ENCODE data around the gene ABCA6.

The ABCA6 gene

DNA sequence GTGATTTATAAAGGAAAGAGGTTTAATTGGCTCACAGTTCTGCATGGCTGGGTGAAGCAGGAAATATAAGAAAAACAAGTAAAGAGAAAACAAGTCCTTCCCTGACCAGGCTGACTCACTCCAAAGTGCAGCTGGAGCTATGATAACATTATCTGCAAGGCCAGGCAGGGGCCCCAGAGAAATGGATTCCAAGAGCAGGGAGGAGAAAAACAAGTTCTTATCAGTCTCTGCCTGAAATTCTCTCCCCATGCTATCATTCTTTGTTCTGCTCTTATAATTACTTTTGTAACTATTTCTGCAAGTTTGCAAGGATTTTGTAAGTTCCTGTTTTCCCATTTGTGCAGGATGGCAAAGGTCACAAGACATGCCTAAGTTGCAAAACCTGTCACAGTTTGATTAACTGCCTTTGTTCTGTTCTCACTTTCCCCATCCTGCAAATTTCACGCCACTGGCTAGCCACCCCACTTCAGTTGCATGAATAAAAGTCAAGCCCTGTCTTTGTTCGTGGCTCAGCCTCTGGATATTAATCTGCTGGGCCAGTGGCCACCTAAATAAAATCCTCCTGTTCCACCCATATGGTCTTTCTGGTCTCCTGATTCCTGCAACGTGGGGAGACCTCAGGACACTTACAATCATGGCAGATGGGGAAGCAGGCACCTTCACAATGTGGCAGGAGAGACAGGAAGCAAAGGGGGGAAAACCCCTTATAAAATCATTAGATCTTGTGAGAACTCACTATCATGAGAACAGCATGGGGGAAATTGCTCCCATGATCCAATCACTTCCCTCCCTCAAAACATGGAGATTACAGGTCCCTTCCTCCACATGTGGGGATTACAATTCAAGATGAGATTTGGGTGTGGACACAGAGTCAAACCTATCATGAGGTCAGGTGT is 94.1 kb downstream of the ABCA6 start:
- no peak for DNase-seq

DNA sequence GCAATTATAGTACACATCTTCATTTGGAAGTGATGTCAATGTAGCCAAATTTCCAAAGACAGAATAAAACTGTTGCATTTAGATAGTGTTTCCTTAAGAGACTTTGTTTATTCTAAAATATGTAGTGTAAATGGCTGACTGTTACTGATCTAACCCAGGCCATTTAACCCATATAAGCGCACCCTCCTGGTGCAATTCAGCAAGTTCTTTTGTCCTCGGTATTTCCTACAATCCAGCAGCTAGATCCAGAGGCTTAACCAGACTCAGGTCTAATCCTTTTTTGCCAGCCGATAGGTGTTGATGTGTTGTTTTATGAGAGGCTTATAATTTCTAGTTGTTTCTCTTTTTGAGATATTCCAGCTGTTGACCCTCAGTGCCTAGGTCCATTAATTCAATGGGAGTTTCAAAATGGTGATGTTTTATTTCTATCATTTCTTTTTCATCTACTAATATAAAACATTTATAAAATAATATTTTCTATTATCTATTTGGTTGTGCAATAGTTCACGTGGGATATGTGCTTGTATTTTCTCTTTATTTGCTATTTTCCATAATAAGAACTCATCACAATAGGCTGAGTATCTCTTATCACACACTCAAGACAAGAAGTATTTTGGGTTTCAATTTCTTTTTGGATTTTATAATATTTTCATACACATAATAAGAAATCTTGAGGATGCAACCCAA is 95.4 kb downstream of the ABCA6 start:
- DNase-seq: no peak

DNA sequence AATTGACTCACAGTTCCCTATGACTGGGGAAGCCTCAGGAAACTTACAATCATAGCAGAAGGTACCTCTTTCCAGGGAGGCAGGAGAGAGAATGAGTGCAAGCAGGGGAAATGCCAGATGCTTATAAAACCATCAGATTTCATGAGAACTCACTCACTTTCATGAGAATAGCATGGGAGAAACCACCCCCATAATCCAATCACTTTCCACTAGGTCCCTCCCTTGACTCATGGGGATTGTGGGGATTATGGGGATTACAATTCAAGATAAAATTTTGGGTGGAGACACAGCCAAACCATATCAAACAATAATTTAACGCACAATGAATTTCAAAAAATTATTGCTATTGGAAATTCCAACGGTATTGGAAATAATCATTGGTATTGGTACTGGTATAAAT is 96.0 kb downstream of the ABCA6 start:
- no peak for DNase-seq

DNA sequence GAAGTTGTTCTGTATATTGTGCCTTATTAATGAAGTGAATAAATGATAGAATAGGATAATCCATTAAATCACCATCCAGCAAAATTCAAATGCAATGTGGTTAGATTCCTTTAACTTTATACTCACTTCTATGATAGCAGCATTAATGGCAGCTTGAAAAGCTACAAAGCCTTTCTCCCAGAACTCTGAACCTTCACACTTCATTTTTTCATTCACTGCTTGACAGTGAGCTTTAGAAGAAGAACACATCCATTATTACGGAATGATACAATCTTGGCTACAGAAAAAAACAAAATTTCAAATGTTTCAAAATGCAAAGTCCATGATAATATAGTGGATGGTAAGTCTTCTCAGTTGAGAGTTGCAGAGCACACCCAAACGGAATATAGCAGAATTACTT is 97.3 kb downstream of the ABCA6 start:
- DNase-seq: no peak

DNA sequence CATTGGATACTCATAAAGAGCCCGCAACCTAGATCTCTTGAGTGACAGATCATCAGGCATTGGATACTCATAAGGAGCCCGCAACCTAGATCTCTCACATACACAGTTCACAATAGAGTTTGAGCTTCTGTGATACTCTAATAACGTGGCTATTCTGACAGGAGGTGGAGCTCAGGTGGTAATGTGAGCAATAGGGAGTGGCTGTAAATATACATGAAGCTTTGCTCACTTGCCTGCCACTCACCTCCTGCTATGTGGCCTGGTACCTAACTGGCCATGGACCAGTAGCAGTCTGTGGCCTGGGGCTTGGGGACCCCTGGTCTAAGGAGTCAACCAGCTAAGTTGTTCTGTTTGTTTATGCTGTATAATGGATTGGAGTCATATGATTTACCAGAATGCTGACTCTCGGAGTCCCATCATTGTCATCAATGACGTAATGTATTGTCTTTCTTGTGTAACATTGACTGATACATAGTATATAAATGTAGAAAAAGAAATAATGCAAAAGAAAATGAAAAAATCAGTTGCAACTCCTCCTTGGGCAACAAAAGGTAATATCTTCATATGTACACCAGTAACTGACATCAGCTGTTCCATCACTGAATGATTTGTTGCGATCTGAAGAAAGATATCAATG is 98.5 kb downstream of the ABCA6 start:
- no peak for DNase-seq

DNA sequence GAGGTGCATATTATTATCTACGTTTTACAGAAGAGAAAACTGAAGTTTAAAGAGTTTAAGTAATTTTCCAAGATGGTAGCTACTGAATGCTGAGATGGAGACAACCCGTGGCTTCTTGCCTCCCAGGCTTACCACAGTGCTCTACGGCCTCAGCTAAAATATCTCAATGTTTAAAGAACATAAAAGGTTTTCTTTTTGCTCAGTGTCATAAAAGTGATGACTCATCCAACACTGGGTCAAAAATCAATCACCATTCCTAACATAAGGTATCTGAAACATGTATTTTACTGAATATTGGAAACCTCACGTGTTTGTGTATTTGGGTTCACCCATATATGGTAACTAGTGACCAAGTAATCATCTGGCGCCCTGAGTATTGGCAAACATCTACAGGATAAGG is 99.4 kb downstream of the ABCA6 start:
- DNase-seq: no peak

DNA sequence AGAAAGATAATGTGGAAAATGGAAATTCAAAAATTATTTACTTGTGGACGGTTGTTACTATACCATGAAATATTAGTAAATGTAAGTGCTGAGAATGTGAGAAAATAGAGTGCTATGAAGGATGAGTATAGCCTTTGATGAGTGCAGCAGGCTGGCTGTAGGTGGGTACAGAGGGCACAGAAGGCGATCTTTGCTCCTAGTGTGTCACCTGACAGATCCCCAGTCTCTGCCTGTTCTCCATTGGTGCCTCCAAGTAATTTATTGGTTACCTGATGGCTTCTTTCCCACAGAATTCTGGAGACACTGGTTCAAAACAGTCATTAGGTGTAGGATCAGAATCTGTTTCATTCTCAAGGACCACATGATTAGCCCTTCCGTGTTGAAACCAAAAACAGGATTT is 109.9 kb downstream of the ABCA6 start:
- no peak for DNase-seq

DNA sequence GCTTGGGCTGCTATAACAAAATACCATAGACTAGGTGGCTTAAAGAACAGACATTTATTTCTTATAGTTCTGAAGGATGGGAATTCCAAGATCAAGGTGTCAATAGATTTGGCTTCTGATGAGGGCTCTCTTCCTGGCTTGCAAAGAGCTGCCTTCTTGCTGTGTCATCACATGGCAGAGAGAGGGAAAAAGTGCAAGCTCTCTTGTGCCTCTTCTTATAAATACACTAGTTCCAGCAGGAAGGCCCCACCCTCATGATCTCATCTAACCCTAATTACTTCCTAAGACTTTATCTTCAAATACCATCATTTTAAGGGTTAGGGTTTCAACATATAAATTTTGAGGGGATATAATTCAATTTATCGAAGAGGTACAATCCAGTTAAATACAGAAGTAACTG is 111.5 kb downstream of the ABCA6 start:
- no peak for DNase-seq

All from NCI-H1694 treated with DMSO at 0.1 percent for 48 hours (cell line).